22Rv1 (cell line): ENCODE data around the gene GOLGA2.

Experiments
- CTCF ChIP-seq: fragments of 450-650 bp; IDR thresholded peaks from 2 replicates; pipeline ENCODE4 v1.5.1; 2017; ENCODE audit warnings: mild to moderate bottlenecking
- ZFX ChIP-seq: fragments of 450-650 bp; IDR thresholded peaks from 2 replicates; pipeline ENCODE4 v1.6.1; 2017; ENCODE audit warnings: antibody characterized with exemption, borderline replicate concordance

GRCh38 chr9:128317629-128318028, 41.8 kb upstream of the GOLGA2 start:
- TF ChIP-seq CTCF (no peak), ZFX (no peak)
